Naive thymus-derived CD4-positive, alpha-beta T cell (primary cell): ENCODE data around the gene HAVCR2. TPM values are rescaled to one million over a fixed set of nuclear protein-coding genes. Genes with fewer than 3 reads are reported as not detected.

Source experiments
- ATAC-seq: fragments of 150-1000 bp; cut with Tn5 transposase; 2 replicates; pipeline ENCODE4 v1.10.0; 2021; ENCODE audit warnings: mild to moderate bottlenecking, moderate library complexity
- CTCF ChIA-PET: fragments of 350-600 bp; sonication (Branson Sonifier 250); formaldehyde crosslinking; loops from one replicate; lab custom pipeline; 2021; ENCODE audit warnings: antibody characterized with exemption; lab: Charles Lee
- POLR2A ChIA-PET: fragments of 350-600 bp; sonication (Branson Sonifier 250); formaldehyde crosslinking; loops from one replicate; lab custom pipeline; 2021; ENCODE audit warnings: antibody characterized with exemption, inconsistent platforms; lab: Charles Lee
- DNase-seq, 9 donors: peaks; one replicate each; pipeline versions ENCODE4 v3.0.0 to v3.0.0-alpha.2; 2020 to 2022; ENCODE audit warnings: mixed read lengths in 1 of 9
- H3K27ac ChIP-seq: one replicate; pipeline ENCODE4 v1.7.0; 2013; ENCODE audit warnings: mild to moderate bottlenecking, low read depth, low read length, moderate library complexity
- H3K27me3 ChIP-seq, 2 donors: one replicate each; pipeline ENCODE4 v1.7.0; 2013; ENCODE audit warnings: low read length in 2 of 2, mild to moderate bottlenecking in 2 of 2, moderate library complexity in 2 of 2; ENCODE audit not compliant: control insufficient read depth in 2 of 2, insufficient read depth in 2 of 2
- H3K36me3 ChIP-seq, 3 experiments: 1 replicate in 2 of 3; 2 replicates in 1 of 3; pipeline ENCODE4 v1.7.0; 2013; ENCODE audit warnings: low read length in 3 of 3, mild to moderate bottlenecking in 3 of 3, moderate library complexity in 1 of 3; ENCODE audit not compliant: insufficient read depth in 3 of 3, control insufficient read depth in 2 of 3
- H3K4me1 ChIP-seq, 2 donors: one replicate each; pipeline ENCODE4 v1.7.0; 2013; ENCODE audit warnings: low read length in 2 of 2, mild to moderate bottlenecking in 2 of 2, moderate library complexity in 1 of 2; ENCODE audit not compliant: control insufficient read depth in 2 of 2, insufficient read depth in 2 of 2
- H3K4me3 ChIP-seq: 2 replicates; pipeline ENCODE4 v1.7.0; 2013; ENCODE audit warnings: mild to moderate bottlenecking, low read length
- H3K9me3 ChIP-seq, 3 experiments: 1 replicate in 2 of 3; 2 replicates in 1 of 3; pipeline ENCODE4 v1.7.0; 2013; ENCODE audit warnings: low read length in 3 of 3; ENCODE audit not compliant: control insufficient read depth in 2 of 3
- H3K27ac Mint-ChIP-seq, 9 donors: one replicate each; pipeline ENCODE4 v1.8.0; 2020 to 2022; ENCODE audit warnings: mixed read lengths in 9 of 9, mild to moderate bottlenecking in 8 of 9, moderate library complexity in 5 of 9, inconsistent platforms in 2 of 9
- H3K27me3 Mint-ChIP-seq, 5 donors: one replicate each; pipeline ENCODE4 v1.8.0; 2021 to 2022; ENCODE audit warnings: mixed read lengths in 5 of 5, mild to moderate bottlenecking in 1 of 5
- H3K36me3 Mint-ChIP-seq, 5 donors: one replicate each; pipeline ENCODE4 v1.8.0; 2020 to 2022; ENCODE audit warnings: mixed read lengths in 5 of 5, mild to moderate bottlenecking in 3 of 5, inconsistent platforms in 1 of 5
- H3K4me1 Mint-ChIP-seq, 7 donors: one replicate each; pipeline ENCODE4 v1.8.0; 2020 to 2022; ENCODE audit warnings: mixed read lengths in 7 of 7, mild to moderate bottlenecking in 3 of 7, inconsistent platforms in 1 of 7
- H3K4me3 Mint-ChIP-seq, 10 donors: one replicate each; pipeline ENCODE4 v1.8.0; 2020 to 2022; ENCODE audit warnings: mild to moderate bottlenecking in 10 of 10, mixed read lengths in 10 of 10, moderate library complexity in 6 of 10, inconsistent platforms in 2 of 10
- H3K9me3 Mint-ChIP-seq, 11 donors: one replicate each; pipeline ENCODE4 v1.8.0; 2020 to 2022; ENCODE audit warnings: mixed read lengths in 11 of 11, mild to moderate bottlenecking in 4 of 11, inconsistent platforms in 1 of 11, moderate library complexity in 1 of 11
- intact Hi-C, 2 donors: fragments of 100-400 bp; cut with micrococcal nuclease; formaldehyde crosslinking; loops; one replicate each; pipeline ENCODE4 v1.15.1; 2023
- polyA plus RNA-seq, 2 donors: library from polyadenylated mRNA; unstranded; fragments of 300-500 nt; fragmentation: Illumina TruSeq; gene quantifications; one replicate each; pipeline ENCODE4 v1.2.3, GENCODE V29; 2021
- total RNA-seq, 6 experiments: library from RNA in 5 of 6; stranded (reverse) in 5 of 6; gene quantifications; 1 replicate in 5 of 6; 2 replicates in 1 of 6; pipeline ENCODE4 v1.2.3 and lab custom pipeline; 2021 to 2026

HAVCR2 gene
- total and polyA plus RNA-seq, 7 experiments from 2014 or later = 2.2 to 110 (median 5.5) TPM

GRCh38 chr5:157143127-157143971 is 34.5 kb upstream of the HAVCR2 start:
- H3K4me1 Mint-ChIP-seq = peaks cover 13 to 68% (median 50%) of the 10 kb centered on the region in 7 donors
- ATAC-seq (peak; percentile 65), DNase-seq (peak in 2 of 9 donors; percentile 26 to 64)
- H3K9me3 ChIP-seq = no peaks in the 10 kb centered on the region
- H3K36me3 ChIP-seq = peaks cover 4 to 17% (median 9%) of the 10 kb centered on the region in 3 experiments
- CTCF ChIA-PET = interaction anchor here (0.7 to 2.1 kb wide), 11 partner anchors 10 to 278 kb away, joined by 3 to 12 read pairs (median 3); partner anchors contain the start of gene ITK
- POLR2A ChIA-PET = interaction anchor here (0.7 to 4.2 kb wide), 59 partner anchors 9 to 587 kb away, joined by 3 to 62 read pairs (median 5); partner anchors contain the start of genes CYFIP2, HAVCR2, ITK and THG1L
- peaks cover 0 to 14% (median 0%) of the 10 kb centered on the region in 11 donors for H3K9me3 Mint-ChIP-seq
- peak overlapping the region; percentile 82 for H3K4me3 ChIP-seq
- H3K27me3 ChIP-seq = no peaks in the 10 kb centered on the region
- peaks cover 12 to 23% (median 19%) of the 10 kb centered on the region in 5 donors for H3K36me3 Mint-ChIP-seq
- H3K27ac Mint-ChIP-seq = peak overlapping the region; percentile 97 to 100 (median 99)
- peak overlapping the region; percentile 92 to 99 (median 96) for H3K4me3 Mint-ChIP-seq
- intact Hi-C loops = loop anchor here (1.0 to 10.0 kb wide), 11 partner anchors 110 to 715 kb away; partner anchors contain the start of genes THG1L (in 2 of the 2), CLINT1 (in 1 of the 2) and SOX30 (in 1 of the 2)
- peaks cover 14 to 22% of the 10 kb centered on the region in 2 donors for H3K4me1 ChIP-seq
- H3K27ac ChIP-seq = peak overlapping the region; percentile 94
- H3K27me3 Mint-ChIP-seq = no peaks in the 10 kb centered on the region

- POLR2A ChIA-PET = interaction anchor here (0.6 to 4.2 kb wide), 64 partner anchors 8 to 588 kb away, joined by 3 to 62 read pairs (median 5); partner anchors contain the start of genes CYFIP2, HAVCR2, ITK and THG1L
- Histone ChIP-seq H3K27me3 (no peaks in the 10 kb centered on the region), H3K4me3 (peak within 1 kb of the TSS; percentile 82), H3K27ac (peak within 1 kb of the TSS; percentile 94), H3K9me3 (no peaks in the 10 kb centered on the region), H3K4me1 (peaks cover 11 to 22% of the 10 kb centered on the region in 2 donors), H3K36me3 (peaks cover 7 to 23% (median 13%) of the 10 kb centered on the region in 3 experiments)
- ATAC-seq = peak; percentile 98
- peaks cover 11 to 64% (median 48%) of the 10 kb centered on the region in 7 donors for H3K4me1 Mint-ChIP-seq
- intact Hi-C loops = loop anchor here (1.0 to 10.0 kb wide), 17 partner anchors 30 to 717 kb away; partner anchors contain the start of genes CLINT1 (in 2 of the 2), HAVCR2 (in 2 of the 2), THG1L (in 2 of the 2) and LSM11 (in 1 of the 2)
- peak within 1 kb of the TSS; percentile 97 to 100 (median 99) for H3K27ac Mint-ChIP-seq
- peaks cover 0 to 14% (median 0%) of the 10 kb centered on the region in 11 donors for H3K9me3 Mint-ChIP-seq
- DNase-seq = peak; percentile 66 to 98 (median 96)
- CTCF ChIA-PET = interaction anchor here (0.7 to 2.1 kb wide), 12 partner anchors 9 to 277 kb away, joined by 3 to 12 read pairs (median 4); partner anchors contain the start of gene ITK
- peak within 1 kb of the TSS; percentile 92 to 99 (median 96) for H3K4me3 Mint-ChIP-seq
- peaks cover 12 to 30% (median 27%) of the 10 kb centered on the region in 5 donors for H3K36me3 Mint-ChIP-seq
- H3K27me3 Mint-ChIP-seq = no peaks in the 10 kb centered on the region
Measured at GRCh38 chr5:157142317-157143126, 33.7 kb upstream of the HAVCR2 start, which contains the start of gene MED7. MED7 (minus strand) TSS chr5:157142865; CDS start chr5:157139431, 3,434 bp downstream.

GRCh38 chr5:157137691-157138090 is 28.8 kb upstream of the HAVCR2 start:
- peaks cover 13 to 62% (median 56%) of the 10 kb centered on the region in 7 donors for H3K4me1 Mint-ChIP-seq
- CTCF ChIA-PET = interaction anchor here (0.6 to 1.0 kb wide), 4 partner anchors 142 to 245 kb away, joined by 3 to 5 read pairs (median 3); no protein-coding TSS in a partner anchor
- peaks cover 12 to 49% (median 32%) of the 10 kb centered on the region in 5 donors for H3K36me3 Mint-ChIP-seq
- no peak for DNase-seq
- Histone ChIP-seq H3K27ac (no peak overlapping the region), H3K27me3 (no peaks in the 10 kb centered on the region), H3K9me3 (no peaks in the 10 kb centered on the region), H3K4me3 (no peak overlapping the region), H3K36me3 (peaks cover 11 to 29% (median 13%) of the 10 kb centered on the region in 3 experiments), H3K4me1 (peaks cover 11 to 16% of the 10 kb centered on the region in 2 donors)
- H3K27ac Mint-ChIP-seq = peak overlapping the region in 1 of 9 donors; percentile 50
- H3K4me3 Mint-ChIP-seq = peak overlapping the region in 1 of 10 donors; percentile 25
- intact Hi-C loops = loop anchor here in 1 of 2 donors (10.0 kb wide), 1 partner anchor 423 kb away; no protein-coding TSS in a partner anchor
- ATAC-seq = no peak
- POLR2A ChIA-PET = interaction anchor here (0.6 kb wide), 1 partner anchor 593 kb away, joined by 3 read pairs; no protein-coding TSS in a partner anchor
- no peaks in the 10 kb centered on the region for H3K27me3 Mint-ChIP-seq
- peaks cover 0 to 14% (median 0%) of the 10 kb centered on the region in 11 donors for H3K9me3 Mint-ChIP-seq

DNA sequence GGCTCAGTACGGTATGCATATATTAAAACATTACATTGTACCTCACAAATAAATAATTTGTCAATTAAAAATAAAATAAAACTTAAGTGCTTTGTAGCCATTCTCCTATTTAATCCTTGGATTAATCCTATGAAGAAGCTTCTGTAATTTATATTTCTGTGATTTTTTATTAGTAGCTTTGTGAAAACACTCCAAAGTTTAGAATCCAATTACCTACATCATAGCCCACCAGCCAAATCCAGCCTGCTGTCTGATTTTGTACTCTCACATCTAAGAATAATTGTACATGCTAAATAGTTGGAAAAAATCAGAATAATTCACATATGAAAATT is 23.4 kb upstream of the HAVCR2 start:
- CTCF ChIA-PET = interaction anchor here (0.6 to 2.3 kb wide), 17 partner anchors 10 to 1515 kb away, joined by 3 to 17 read pairs (median 4); partner anchors contain the start of gene MED7
- no peaks in the 10 kb centered on the region for H3K9me3 ChIP-seq
- Mint-ChIP-seq H3K36me3 (peaks cover 0 to 22% (median 1%) of the 10 kb centered on the region in 5 donors), H3K4me3 (no peak overlapping the region), H3K27ac (peak overlapping the region in 1 of 9 donors; percentile 5), H3K27me3 (no peaks in the 10 kb centered on the region), H3K9me3 (peaks cover 0 to 2% (median 0%) of the 10 kb centered on the region in 11 donors), H3K4me1 (peaks cover 10 to 47% (median 30%) of the 10 kb centered on the region in 7 donors)
- POLR2A ChIA-PET = interaction anchor here (0.6 to 2.1 kb wide), 5 partner anchors 11 to 455 kb away, joined by 3 to 18 read pairs (median 3); partner anchors contain the start of gene MED7
- ATAC-seq (no peak), DNase-seq (no peak)
- no peak overlapping the region for H3K27ac ChIP-seq
- H3K36me3 ChIP-seq = peaks cover 0 to 3% (median under 1%) of the 10 kb centered on the region in 3 experiments
- H3K4me3 ChIP-seq = no peak overlapping the region
- H3K27me3 ChIP-seq = no peaks in the 10 kb centered on the region
- H3K4me1 ChIP-seq = no peaks in the 10 kb centered on the region
- intact Hi-C loops = loop anchor here (1.0 to 10.0 kb wide), 9 partner anchors 105 to 1516 kb away; no protein-coding TSS in a partner anchor

DNA sequence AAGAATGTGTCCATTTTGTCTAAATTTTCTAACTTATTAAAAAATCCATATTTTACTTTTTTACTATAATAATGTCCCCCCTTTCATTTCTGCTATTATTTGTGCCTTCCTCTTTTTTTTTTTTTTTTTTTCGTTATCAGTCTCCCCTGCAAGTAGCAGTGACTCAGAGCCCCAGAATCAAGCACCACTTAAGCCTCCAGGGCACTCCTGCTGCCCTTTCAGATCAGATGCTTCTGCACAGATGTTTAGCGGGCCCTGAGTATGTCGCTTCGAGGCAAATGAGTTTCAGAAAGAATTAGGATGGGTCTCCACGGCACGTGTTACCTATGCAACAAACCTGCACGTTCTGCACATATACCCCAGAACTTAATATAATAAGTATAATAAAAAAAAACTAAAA is 22.1 kb upstream of the HAVCR2 start:
- Mint-ChIP-seq H3K36me3 (peaks cover 0 to 25% (median 0%) of the 10 kb centered on the region in 5 donors), H3K27ac (no peak overlapping the region), H3K4me1 (peaks cover 6 to 46% (median 26%) of the 10 kb centered on the region in 7 donors), H3K27me3 (no peaks in the 10 kb centered on the region), H3K4me3 (no peak overlapping the region), H3K9me3 (peaks cover 0 to 9% (median 0%) of the 10 kb centered on the region in 11 donors)
- ChIA-PET CTCF (interaction anchor here (0.6 to 2.3 kb wide), 7 partner anchors 19 to 1999 kb away, joined by 3 to 7 read pairs (median 4); partner anchors contain the start of gene HAVCR2), POLR2A (no interaction called here)
- ATAC-seq (no peak), DNase-seq (no peak)
- no peak overlapping the region for H3K27ac ChIP-seq
- no peaks in the 10 kb centered on the region for H3K27me3 ChIP-seq
- no peaks in the 10 kb centered on the region for H3K36me3 ChIP-seq
- no peak overlapping the region for H3K4me3 ChIP-seq
- intact Hi-C loops = loop anchor here (5.0 to 10.0 kb wide), 4 partner anchors 104 to 416 kb away; no protein-coding TSS in a partner anchor
- no peaks in the 10 kb centered on the region for H3K4me1 ChIP-seq
- no peaks in the 10 kb centered on the region for H3K9me3 ChIP-seq
